ENCODE measurements around the gene RAI1.

RAI1 gene

DNA sequence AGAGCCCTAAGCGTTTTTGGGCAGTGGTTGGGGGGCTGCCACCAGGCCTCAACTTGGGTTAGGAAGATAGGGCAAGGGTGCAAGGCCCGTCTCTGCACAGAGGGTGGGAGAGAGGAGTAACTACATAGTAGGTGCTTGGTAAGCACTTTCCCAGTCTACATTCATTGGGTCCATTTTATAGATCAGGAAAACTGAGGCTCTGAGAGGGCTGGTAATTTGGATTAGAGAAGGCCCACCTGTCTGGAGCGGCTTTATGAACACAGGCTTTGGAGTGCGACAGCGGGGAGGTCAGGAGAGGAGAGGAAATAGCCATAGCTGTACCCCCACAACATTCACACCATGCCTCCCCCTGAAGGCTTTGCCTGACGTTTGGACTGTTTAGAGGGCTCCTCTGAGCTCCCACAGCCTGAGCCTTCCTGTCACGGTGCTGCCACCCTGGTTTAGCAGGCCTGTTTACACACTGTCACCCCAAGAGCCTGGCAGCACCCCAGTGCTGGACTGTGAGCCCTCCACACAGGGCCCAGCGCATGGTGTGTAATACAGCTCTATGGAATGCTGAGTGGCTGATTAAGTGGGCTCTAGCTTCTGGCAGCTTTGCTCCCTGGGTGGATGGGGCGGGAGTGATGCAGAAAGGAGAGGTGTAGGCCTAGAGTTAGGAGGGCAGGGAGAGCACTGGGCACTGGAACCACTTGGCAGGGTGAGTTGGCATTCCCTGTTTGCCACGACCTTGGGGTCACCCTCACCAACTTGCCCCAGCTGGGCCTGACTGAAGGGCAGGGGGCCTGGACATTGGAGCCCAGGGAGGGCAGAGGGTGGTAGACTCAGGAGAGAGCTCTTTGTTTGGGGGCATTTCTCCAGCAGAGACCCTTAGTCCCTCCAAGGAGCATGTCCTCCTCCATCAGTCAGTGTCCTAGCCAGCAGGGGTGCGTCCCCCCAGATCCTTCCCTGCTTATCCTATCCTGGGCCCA is 73.7 kb downstream of the RAI1 start:
- DNase-seq: no peak

DNA sequence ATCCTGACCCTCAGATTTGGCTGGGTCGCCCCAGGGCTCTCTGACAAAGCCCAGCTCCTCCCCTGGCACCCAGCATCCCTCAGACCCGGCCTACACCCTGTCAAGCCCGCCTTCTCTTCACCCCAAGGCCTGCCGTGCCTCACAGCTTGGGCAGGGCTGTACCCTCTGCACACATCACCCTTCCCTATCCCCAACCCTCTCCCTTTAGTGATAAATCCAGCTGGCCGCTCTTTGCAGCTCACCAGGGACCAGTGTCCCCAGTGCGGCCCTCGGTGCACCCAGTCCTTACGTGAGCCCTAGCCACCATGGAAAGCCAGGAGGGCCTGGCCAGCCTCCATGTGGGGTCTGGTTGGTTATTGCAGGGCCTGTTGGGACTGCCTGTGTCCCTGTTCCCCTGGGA is 74.5 kb downstream of the RAI1 start:
- DNase-seq: no peak

DNA sequence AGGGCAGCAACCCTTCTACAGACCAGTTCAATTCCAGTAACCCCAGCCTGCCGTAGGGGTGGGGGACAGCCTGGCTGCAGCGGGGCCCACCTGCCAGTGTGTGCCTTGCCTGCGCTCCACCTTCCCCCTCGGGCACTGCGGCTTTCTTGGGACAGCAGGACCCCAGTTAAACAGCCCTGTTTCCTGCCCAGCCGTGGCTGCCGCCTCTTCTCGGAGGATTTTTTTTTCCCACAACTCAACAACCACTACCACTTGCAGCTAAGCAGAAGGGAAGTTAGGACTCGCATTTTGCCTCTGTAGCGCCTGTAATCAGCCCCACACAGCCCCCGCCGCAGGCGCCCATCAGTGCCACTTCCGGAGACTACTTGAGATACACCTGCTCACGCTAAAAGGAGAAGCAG is 76.1 kb downstream of the RAI1 start:
- no peak for DNase-seq

DNA sequence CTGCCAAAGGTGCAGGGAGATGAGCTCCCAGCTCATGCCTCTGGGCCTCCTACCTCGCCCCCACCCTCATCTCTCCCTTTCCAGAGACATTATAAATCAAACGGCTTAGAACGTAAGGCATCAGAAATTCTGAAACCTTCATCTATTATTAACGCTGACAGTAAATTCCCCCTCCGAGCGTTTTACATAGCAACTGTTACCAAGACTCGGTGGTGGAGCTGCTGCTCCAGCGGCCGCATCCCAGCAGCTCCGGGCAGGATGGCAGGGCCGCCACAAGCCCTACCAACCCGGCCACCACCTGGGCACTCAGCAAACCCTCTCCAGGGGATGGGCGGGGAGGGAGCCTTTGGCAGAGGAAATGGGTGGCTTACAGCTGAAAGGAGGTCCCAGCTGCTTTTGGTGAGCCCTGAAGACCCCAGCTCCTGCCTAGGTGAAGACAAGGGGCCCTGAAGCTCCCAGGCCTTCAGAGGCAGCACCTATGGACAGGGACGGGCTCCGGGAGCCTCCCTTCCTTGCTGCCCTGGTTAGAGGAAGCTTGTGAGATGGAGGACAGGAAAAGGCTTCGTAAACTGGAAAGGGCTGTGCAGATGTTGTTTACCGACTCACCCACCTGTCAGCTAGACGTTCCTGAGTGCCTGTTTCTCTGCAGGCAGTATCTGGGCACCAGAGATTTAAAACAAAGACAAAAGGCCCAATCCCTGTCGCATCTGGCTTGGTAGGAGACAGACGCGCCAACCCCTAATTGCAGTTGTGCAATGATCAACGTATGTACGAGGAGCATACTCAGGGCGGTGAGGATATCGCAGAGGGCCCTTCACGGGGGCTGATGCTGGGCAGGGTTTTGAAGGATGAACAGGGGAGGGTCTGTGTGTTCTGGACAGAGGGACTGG is 76.9 kb downstream of the RAI1 start:
- no peak for DNase-seq

DNA sequence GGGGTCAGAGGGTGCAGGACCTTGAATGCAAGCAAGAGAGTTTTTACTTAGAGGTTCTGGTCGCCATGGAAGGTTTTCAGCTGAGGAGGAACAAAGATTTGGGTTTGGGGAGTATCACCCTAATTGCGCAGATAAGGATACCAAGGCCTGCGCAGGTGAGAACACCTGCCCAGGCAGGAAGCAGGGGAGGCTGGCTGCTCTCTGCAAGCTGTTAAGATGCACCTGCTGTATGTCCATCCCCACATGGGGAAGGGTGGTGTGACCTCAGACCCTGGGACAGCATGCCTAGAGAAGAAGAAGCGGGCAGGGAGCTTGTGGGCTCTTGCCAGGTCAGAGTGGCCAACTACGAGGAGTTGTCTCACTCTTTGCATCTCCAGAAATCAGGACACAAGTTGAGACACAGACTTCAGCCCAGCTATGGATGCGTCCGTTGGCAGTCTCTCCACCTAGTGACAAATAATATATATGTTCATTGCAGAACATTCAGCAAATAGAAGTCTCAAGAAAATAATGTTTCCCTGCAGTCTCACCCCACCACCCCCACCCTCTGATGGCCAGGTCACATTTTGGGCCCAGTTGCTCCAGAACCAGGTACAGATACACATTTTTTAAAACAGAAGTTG is 77.8 kb downstream of the RAI1 start:
- no peak for DNase-seq

DNA sequence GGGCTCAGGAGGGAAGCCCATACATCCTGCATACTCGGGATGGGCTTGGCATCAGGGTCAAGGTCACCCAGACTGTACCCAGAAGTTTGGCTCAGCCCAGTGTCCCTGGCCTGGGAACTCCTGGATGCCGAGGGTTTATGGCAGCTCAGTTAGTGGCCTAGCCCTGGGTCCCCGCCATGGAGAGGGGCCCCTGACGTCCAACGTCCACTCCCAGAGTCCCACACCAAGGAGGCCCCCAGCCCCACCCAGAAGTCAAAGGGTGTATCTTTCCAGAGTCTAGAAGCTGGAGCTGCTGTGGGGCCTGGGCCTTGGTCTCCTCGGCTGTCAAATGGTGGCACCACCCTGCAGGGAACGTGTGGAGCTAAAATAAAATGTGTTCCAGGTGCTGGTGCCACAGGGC is 79.1 kb downstream of the RAI1 start:
- no peak for DNase-seq

DNA sequence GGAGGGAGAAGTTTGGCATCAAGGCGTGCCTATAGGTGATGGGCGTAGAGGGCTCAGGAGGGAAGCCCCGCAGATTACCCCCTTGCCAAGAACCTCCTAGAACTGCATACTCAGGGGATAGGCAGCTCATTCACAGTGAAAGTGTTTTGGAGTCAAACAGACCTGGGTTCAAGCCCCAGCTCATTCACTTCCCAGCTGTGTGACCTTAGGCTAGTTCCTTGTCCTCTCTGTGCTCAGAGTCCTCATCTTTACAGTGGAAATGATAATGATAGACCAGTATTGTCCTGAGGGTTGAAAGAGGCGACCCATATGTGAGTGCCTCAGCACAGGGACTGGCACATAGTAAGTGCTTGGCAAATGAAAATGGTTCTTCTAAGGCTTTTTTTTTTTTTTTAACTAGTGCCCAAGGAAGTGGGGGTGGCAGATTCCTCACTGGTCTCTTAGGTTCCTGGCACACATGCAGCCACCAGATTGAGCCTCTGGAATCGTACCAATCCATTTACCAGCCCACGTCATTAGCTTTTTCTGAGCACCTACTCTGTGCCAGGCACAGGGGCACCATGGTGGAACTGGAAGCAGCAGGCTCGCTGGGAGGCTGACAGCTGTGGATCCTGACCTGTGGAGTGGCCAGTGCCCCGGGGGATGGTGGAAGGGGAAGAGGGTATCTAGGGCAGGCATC is 79.8 kb downstream of the RAI1 start:
- no peak for DNase-seq

DNA sequence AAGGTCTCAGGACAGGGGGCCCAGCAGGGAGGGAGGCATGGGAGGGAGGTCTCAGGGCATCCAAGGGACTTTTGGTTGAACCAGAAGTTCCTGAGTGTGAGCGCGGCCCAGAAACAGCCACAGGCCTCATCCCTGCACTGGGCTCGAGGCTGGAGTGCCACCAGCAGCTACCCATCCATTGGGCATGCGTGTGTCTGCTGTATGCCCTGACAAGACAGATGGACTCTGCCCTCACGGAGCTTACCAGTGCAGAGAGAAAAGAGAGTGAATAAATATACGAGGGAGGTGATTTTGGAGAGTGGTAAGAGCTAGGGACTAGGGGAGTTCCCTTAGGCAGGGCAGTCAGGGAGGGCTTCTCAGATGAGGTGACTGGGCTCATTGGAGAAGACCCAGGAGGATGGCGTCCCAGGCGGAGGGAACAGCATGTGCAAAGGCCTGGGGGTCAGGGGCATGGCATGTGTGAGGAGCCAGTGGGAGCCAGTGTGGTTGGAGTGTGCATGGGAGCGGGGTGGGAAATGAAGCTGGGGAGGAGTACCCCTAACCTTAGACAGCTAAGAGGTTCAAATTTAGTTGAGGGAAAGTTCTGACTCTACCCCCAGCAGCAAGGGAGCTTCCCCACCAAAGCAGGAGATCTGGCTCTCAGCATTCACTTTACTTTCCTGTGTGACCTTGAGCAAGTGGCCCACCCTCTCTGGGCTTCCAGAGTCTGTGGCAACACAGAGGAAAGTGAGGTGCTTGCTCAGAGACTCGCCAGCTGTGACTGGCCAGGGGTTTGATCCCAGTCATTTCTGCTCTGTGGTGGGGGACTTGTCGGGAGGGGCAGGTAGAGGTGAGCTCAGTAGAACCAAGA is 80.9 kb downstream of the RAI1 start:
- DNase-seq: no peak

DNA sequence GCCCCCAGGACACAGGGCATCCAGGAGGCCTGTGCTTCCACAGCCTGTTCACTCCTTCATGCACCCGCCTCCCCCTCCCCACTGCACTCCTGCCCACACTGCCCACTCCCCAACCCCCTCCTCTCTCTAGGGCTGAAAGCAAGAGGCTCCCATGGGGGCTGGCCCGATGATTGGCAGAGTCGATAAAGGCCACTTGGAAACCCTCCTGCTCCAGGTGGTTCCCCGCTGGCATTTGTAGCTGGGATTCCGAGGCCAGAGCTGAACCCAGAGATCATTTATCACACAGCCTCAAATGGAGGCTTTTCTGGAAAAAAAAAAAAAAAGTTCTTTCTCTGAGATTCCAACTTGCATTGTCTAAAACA is 81.5 kb downstream of the RAI1 start:
- DNase-seq: no peak

DNA sequence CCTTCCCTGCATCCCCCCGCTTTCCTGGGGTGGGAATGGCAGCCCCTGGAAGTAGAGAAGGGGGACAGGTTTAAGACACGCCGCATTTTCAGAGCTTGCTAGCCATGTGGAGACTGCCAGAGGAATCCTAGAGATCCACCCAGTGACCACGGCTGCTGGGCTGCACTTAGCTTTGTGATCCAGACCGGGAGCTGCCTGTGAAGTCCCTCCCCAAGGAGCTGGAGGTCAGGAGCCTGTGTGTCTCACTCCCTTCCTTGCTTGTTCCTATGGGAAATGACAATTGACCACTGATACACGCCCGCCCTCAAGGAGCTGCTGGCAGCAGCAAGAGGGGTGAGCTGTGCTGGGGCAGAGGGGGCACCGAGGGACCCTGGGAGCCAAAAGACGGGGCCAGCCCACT is 81.9 kb downstream of the RAI1 start:
- DNase-seq: no peak

DNA sequence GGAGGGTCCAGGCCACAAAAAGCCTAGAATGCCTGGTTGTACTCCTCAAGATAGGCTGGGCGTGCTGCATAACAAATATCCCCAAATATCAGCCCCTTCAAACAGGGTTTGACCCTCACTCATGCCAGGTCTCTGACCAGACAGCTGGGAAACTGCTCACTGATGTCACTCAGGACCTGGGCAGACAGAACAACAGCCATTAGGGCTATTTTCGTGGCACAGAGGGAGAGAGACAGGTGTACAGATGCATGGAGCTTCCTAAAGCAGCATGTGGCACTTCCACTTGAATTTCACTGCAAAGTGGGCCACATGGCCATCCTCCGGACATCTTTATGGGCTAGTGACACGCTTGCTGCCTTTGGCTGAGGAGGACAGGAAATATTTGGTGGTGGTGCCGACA is 82.5 kb downstream of the RAI1 start:
- DNase-seq: no peak

DNA sequence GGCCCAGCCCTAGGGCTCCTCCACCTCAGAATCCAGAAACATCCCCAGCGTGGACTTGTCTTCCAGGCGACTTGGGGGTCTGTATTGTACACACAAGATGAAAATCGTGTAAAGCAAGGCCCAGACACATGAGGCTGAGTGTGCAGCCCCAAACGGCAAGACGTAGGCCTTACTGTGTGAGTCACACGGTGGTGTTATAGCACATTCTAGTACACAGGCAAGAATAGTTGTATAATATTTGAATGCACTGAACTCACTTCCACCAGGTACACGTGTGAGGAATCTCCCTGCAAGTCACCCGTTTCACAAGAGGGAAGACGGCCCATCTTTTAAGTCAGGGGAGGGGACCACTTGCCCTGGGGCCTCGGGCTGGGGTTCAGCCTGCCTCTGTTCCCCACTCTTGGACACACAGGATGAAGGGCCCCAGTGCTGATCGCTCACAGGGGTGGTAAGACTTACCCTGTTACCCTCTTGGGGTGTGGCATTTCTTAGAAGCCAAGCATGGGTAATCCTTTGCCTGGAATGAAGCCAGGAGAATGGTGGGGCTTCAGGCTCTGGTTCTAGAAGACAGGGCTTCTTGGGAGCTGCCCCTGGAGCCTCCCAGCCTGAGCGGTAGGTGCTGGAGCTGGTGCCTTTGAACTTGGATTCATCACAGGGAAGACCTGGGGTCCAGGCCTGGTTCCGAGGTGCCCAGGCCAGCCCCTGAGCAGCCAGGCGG is 84.3 kb downstream of the RAI1 start:
- peak; percentile 44 for DNase-seq

DNA sequence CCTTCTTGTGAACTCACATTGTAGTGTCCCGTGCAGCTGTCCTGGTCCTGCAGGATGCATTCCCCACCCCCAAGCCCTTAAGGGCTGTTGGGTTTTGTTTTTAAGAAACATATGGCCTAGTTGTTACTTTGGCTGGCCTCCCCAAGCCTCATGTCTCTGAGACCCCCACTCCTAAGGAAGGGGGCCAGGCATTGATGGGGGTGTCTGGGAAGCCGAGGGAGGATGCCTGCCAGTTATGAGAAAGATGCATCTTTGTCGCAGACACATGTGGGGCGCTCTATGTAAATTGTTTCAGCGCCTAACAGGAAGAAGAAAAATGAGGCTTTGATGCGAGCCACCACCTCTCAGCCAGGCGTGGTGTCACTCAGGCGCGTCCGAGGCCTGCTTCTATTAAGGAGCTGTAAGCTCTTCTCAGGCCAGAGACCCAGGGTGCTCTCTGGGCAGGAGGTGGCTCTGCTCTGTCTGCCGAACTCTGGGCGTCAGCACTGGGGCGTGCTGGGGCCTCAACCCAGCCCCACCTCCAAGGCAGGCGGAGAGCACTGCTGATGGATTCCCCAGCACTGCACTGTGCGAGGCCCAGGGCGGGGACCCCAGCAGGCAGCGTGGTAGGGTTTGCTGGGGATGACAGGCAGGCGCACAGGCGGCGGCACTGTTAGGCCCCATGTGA is 85.0 kb downstream of the RAI1 start:
- DNase-seq: no peak

DNA sequence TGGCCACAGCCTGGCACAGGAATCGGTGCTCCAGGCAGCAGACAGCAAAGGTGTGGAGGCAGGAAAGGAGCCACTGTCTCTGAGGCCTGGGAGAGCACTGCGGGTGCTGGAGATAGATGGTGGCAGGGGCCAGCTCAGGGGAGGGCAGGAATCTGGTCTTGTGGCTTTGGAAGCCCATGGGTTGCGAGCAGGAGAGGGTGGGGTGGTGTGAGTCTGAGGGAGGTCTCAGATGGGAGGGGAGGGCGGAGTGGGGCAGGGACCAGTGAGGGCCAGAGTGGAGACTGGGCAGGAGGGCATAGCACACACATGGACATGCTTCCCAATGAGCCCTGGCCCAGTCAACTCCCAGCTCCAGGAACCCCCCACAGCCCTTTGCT is 85.5 kb downstream of the RAI1 start:
- DNase-seq: no peak

DNA sequence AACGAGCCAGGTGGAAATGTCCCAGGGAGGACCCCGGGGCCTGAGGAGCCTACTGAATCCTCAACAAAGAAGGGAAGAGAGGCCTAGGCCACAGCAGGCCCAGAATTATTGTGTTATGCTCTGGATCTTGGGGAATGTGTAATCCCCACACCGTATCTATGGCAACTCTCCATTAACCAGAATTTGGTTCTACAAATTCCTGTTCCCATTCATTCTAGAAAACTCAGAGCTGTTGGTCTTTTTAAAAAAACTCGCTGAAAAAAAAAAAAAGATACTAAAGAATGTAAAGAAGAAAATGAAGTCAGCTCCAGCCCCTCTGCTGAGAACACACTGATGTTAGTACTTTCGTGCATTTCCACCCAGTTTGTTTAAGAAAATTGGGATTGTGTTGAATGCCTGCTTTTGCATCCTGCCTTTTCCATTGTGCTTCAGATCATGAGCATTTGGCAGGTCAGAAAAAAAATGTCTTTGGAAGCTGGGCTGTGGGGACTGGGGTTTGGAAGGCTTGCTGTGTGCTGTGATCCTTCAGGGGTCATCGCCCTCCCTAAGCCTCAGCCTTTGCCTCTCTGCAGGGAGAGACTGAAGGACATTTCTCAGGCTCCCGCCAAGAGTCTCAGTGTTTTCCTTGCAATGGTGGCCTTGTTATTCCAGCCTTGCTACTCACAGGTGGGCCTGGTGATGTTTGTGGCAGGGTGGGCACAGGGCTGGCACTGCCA is 86.1 kb downstream of the RAI1 start:
- peak; percentile 45 for DNase-seq

DNA sequence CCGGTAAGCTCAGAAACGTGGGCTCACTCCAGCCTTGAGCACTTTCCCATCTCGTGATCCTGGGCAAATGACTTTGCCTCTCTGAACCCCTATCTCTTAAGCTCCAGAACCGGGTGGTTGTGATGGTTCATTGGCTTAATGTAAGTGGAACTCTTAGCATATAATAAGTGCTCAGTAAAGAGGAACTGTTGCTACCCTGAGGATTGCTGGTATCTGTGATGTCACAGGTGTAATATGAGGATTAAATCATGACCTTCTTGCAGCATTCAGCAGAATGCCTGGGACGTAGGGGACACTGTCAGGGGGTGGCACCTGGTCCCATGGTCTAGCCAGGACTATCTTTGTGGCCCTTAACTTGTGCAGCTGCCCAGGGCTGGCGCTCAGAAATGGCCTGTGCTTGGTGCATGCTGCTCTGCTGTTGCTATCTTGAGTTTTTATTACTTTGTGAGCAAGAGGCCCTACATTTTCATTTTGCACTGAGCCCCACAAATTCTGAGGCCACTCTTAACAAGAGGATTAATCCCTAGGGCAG is 86.7 kb downstream of the RAI1 start:
- DNase-seq: no peak

DNA sequence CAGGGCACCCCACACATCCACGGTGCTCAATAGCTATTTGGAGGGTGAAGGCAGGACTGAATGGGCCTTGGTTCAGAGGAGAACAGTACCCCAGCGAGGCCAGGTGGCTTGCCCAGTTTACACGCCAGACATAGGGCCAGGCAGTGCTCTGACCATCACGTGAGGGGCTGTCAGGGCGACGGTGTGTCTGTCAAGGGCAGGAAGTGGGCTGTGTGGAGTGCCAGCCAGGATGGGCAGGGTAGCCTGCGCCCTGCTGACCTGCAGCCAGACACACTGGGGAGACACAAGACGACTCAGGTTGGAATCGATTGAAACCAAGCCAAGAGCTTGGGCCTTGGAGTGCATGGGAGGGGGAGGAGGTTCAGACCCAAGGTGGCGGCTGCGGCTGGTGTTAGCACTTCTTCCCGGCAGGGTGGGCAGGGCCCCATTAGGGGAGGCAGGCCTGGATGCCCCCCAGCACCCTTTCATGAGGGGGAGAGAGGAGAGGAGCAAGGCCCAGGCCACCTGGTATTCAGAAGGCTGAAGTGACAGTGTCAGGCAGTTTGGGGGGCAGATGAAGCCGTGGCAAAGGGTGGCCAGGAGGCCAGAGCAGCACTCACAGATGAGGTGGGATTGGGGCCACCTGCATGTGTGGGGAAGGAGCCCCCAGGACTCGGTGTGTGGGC is 87.3 kb downstream of the RAI1 start:
- DNase-seq: no peak

DNA sequence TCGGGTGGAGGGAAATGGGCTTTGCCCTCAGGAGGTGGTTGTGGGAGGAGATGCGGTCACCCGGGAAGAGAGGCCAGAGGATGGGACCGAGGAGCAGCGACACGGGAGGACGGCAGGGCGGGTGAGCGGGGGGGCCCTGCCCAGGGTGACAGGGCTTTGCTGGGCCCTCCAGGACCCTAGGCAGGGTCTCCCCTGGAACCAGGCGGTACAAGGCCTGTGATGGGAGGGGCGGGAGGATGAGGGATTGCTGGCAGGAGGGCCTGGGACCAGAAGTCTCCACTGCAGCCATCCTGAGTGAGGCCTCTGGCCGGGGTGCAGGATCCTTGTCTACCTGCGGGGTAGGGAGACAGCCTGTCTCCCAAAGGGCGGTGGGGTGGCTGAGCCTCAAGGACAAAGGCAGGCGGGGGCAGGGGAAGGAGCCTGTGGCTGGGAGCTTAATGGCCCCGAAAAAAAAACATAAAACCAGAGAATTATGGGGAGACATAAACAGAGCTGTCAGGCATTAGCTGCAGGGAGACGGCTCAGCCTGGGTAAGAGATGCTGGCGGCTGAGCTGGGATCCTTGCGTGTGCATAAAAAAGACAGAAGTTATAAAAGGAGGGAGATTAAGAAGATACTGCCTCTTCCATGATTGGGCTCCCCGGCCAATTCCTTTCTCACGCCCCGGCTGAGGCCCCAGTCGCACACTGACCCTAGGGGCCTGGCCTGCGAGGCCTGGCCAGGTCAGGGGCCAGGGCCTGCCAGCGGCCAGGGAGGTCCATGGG is 88.8 kb downstream of the RAI1 start:
- DNase-seq: no peak

Measured in fibroblast of skin of right biceps (primary cell).